Anterior cingulate cortex (tissue), 58 donors: ENCODE results near the gene MEGF10.

Source experiments
- DNase-seq, 58 donors: peaks; one replicate each; lab custom pipeline; 2025; lab: John Stamatoyannopoulos, UW

MEGF10 gene

DNA sequence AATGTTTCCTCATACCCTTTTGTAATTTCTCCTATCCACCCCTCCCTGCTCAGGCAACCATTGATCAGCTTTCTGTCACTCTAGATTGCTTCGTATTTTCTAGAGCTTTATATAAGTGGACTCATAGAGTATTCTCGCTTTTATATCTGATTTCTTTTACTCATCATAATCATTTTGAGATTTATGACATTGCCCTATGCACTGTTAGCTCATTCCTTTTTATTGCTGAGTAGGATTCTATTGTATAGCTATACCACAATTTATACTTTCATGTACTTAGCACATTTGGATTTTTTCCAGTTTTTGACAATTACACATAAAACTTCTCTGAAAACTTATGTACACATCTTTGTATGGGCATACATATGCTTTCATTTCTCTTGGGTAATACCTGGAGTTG, 68.9 kb downstream of the MEGF10 start:
- no peak for DNase-seq

DNA sequence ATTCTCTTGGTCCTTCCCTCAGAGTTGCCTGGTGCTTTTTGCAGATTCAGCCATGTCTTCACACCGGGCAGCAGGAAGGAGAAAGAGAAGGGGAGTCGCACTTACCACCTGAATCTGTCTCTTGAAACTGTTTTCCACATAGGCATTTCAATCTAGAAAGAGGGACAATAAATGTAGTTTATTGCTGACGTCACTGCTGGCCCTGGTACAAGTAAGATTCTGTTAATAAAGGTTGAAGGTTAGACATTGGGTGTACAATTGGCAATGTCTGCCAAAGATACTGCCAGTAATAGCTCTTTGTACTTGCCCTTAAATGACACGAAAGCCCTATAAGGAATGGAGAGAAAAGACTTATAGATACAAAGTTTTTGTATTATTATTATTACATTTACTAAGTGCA, 72.8 kb downstream of the MEGF10 start:
- no peak for DNase-seq

DNA sequence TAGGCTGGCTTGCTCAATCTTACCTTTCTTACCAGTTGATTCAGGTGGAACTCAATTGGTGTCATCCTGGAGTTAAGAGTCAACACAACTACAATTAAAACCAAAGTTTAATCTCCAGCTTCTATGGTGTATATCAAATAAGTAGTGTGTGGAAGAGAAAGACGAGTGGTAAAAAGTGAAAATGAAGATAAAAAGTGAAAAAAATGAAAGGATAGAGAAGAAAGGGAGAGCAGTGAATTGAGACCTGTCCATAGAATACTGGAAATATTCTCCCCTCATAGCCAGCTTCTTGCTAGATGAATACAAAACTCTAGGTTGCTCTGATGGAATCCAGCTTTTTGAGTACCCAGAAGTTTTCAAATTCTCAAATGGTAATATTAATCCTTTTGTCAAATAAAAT, 76.4 kb downstream of the MEGF10 start:
- DNase-seq: no peak

DNA sequence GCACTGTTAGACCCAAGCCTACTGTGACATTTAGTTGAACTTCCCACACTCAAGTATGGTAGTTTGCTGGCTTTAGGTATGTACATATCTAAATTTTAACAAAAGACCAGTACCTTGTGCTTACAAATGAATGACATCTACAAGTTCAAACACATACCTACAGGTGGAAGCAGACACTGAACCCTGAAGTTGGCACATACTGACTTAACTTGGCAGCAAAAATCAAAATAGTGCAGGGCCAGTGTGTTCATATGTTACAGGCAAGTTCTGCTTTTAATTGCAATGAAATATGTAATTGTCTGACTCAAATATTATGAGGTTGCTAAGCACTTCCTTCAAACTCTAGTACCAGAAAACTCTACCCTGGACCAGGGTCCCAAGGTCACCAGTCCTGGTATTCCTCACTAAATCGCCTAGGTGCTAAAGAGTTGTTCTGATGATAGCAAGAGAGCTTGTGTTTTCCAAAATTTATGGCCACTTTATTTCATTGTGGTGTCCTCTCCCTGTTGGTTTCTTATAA, 77.4 kb downstream of the MEGF10 start:
- no peak for DNase-seq

DNA sequence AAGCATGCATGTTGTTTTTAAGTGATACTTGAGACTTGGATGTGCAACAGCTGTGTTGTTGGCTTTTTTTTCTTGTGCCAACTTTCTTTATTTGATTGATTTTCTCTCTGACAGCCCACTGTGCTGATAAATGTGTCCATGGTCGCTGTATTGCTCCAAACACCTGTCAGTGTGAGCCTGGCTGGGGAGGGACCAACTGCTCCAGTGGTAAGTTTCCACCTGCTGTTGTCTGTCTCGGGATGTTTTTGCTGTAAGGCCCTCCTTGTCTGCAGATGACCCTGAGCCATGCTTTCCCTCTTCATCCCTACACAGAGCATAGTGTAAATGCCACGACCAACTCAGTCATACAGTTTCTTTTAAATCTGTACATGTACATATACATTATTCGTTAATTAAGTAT, 79.2 kb downstream of the MEGF10 start:
- DNase-seq: no peak

DNA sequence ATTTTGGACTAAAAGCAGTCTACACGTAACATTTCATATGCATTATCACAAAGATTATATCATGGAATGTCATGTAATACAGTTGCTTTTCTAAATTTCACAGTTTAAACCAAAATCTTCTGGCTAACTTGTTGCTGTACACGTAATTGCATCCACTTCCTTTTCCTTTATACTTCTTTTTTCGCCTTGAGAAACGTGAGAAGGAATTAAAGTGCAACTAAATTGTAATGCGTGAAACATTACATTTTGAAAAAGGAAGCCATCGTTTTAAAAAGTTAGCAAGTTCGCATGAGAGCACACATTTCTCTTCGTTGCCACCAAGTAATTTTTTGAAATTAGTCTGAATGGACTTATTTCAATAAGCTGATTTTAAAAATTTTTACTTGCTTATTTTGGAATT, 80.0 kb downstream of the MEGF10 start:
- no peak for DNase-seq

DNA sequence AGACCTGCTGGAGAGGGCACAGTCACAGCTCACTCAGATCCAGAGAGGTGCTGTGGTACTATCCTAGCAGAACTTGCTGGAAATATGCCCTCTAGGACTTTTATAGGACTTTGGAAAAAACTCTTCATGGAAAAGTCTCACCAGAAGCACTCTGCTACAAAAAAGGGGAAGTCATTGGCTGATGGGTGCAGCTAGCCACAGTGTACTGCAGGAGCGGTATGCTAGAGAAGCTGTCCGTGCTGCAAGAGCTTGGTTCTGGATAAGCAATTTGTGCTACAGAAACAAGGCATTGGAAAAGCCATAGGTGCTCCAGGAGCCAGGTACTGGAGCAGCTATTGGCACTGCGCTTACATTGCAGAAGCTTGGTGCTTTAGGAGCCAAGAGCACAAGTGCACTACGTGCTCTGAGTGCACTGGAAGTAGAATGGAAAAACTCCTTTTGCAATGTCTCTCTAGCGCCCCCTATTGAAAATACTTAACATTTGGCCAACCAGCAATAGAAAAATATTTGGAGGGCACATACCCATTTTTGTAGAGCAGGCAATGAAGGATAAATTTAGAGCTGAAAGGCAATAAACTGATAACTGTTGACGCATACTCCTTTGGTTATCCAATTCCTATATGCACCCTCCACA, 83.4 kb downstream of the MEGF10 start:
- no peak for DNase-seq

DNA sequence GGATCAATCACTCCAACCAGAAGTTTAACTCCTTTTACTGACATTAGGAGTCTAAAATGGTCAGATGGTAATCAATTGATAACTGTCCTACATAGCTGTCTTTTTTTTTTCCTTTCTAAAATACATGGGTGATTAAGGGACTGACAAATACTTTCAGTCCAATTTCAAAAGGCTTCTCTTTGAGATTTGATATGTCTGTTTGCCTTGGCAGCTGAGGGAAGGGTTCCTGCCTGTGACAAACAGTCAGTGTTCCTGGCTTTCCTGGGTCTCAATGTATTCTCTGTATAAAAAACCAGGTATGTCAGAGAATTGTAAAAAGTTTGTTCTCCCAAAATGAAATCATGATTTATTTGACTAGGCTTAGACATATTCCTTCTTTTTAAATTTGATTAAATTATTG, 84.5 kb downstream of the MEGF10 start:
- no peak for DNase-seq

DNA sequence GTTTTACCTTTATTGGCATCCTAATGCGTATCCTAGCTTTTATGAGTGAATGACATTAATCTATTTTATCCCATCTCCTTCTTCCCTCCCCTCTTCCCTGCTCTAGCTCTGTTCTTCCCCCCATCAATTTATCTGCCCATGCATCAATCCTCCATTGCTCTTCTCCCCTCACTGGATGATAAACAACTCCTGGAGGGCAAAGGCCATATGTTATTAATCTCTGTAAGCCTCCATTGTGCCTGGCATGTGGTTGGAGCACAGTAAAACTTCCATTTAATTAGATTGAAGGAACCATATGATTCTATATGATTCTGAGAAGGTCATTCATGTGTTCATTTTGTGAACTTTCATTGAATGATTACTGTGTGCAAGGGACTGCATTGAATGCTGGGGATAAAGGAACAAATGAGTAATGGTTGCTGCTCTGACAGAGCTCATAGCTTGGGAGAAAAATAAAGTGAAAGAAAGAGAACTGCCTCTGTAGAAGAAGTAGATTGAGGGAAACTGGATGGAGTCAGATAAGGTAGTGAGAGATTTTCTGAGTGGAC, 85.0 kb downstream of the MEGF10 start:
- no peak for DNase-seq

DNA sequence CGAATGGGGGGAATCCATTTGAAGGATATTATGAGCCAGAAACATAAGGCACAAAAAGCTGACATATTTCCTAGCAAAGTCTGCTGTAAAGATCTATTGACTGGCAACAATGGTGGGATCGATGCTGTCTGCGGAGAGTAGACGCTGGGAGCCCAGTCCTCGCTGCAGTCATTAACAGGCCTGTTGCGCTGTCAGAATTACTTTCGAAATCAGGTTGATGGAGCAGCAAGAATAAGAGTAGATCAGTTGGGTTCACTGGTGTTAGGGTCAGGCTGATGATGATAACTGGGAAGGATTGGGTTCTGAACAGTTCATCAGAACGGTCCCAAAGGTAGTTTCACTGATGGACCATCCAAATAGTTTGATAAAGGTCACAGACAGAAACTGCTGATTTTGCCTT, 87.1 kb downstream of the MEGF10 start:
- DNase-seq: no peak

DNA sequence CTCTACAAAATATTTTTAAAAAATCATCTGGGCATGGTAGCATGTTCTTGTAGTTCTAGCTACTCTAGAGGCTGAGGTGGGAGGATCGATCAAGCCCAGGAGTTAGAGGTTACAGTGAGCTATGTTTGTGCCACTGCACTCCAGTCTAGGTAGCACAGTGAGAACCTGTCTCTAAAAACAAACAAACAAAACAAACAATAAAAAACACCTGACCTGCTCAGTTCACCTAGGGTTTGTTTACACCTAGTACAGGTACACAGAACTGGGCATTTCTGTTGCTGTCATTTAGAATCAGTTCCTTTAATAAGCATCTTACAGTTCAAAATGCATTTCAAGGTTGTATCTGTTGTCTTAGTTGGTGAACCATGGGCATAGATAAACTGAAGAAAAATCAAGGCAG, 95.3 kb downstream of the MEGF10 start:
- DNase-seq: no peak

DNA sequence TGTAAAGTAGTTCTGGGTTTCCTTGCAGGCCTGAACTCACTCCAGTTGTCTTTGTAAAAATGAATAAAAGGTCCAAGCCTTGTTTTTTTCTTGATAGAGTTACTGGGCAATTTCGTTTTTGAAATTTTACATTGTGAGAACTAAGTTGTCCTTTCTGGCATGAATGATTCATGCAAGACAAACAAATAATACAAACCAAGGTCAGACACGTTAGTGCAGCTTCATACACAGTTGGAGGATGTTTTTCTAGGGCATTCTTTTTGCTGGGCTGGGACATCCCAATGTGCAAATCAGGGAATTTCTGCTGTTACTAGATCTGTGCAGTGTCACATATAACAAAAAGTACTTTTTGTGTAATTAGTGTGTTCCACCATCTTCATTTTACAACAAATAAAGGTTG, 96.0 kb downstream of the MEGF10 start:
- DNase-seq: no peak

DNA sequence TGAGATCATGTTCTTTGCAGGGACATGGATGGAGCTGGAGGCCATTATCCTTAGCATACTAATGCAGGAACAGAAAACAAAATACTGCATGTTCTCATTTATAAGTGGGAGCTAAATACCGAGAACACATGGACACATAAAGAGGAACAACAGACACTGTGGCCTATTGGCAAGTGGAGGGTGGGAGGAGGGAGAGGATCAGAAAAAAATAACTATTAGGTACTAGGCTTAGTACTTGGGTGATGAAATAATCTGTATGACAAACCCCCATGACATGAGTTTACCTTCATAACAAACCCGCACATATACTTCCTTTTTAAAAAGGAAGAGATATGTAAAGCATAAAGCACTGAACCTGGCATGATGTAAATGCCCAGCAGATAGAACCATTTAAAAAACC, 99.0 kb downstream of the MEGF10 start:
- DNase-seq: no peak

DNA sequence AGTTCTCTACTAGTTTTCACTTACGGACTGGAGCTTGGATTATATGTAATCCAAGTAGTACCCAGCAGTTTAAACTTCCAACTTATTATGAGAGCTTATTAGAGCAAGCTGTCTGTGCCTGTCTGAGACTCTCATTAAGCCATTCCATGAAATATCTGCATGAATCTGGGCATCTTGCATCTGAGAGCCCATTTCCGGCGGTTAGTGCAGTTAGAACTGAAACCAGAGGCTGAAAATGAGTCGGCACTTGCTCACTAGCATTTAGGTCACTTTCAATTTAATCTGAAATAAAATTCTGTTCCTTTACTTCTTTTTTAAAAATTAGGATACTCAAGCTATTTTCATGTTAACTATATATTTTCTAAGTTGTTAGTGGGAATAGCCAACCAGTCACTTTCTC, 102.2 kb downstream of the MEGF10 start:
- no peak for DNase-seq

DNA sequence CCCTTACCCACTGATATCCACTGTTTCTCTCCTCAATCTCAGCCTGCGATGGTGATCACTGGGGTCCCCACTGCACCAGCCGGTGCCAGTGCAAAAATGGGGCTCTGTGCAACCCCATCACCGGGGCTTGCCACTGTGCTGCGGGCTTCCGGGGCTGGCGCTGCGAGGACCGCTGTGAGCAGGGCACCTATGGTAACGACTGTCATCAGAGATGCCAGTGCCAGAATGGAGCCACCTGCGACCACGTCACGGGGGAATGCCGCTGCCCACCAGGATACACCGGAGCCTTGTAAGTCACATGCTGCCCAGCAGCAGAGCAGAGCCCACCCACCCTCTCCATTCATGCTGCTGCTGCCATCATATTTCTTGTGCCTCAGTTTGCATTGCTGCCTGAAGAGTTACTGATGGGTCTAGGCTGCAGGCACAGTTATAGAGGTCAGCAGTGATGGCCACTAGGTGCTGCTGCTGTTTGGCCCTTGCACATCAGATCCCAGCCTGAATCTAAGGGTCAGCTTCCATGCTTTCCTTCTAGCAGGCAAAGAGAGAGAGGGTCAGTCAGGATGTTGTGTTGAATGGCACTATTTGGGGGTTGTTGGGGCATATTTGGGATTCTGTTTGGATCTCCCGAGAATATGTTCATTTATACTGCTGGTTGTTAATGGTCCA, 106.0 kb downstream of the MEGF10 start:
- no peak for DNase-seq

DNA sequence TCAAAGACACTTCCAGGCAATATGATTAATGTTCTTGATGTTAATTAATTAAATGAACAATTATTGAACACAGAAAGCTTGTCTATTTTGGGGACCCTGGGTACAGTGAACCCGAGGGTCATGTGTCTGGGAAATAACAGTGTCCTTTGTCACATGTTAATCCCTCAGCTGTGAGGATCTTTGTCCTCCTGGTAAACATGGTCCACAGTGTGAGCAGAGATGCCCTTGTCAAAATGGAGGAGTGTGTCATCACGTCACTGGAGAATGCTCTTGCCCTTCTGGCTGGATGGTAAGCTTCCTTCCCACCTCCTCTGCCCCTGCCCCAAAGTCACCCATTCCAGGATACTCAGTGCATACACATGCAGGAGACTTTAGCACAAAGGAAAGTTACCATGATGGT, 107.9 kb downstream of the MEGF10 start:
- peak in 2 of 58 donors; percentile 10 to 31 for DNase-seq

DNA sequence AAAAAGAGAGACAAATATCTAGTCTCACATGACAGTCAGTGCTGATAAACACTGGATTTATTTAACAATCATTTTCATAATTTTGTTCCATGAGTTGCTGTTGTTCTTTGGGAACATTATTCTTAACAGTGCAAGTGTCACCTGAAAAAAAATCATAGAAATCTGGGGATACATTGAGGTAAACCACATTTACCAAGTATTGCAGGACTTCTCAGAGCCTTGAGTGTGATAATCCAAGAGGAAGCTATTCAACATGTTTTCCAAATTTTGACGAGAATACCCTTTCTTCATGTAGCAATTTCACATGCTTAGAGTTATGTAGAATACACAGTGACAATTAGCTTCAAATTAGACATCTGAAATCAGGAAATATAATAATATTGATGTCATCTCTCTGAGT, 108.5 kb downstream of the MEGF10 start:
- no peak for DNase-seq

DNA sequence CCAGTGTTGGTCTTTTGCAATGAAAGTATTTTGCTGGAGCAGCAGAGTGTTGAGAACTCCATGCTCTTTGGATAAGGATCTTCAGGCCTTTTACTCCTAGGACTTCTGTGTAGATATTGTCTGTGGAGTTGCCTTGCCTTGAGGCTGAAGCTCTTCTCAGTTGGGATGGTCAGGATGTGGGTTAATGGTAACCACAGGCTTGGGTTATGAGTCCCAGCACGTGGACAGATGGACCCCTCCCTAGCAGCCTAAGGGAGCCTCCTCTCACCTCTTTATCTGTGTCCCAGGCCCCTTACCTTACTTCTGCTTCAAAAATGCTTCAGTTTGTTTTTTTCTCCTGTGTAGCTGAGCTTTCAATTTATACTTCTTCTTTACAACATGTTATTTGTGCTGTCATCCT, 109.9 kb downstream of the MEGF10 start:
- DNase-seq: no peak

DNA sequence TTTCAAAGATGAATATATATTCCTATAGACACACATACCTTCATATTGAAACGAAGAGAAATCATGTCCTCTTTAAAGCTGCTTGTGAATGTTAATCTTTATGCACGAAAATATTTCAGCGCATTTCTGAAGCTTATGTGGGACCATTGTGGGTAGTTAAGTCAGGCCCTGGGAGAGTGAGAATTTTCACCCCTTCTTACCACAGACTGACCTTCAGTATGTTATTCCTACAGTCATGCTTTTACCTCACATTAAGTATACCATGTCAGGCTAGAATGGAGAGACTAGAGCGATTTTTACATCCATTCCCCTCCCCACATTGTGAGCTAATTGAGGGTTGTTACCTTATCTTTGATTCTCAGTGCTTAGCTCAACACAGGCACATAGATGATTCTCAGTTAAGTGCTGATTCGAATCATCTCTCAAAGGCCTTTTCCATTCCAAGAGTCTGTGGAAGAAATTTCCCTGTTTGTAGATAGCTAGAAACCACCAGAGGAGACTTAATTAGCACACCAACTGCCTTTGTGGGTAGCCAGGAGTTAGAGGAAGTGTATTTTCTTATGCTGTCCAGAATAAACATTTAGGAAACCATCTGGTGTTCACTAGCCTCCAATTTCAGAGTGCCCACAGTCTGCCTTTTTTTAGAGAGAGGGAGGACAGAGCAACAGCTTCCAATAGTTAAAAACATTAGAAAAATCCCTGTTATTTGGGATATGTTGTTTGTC, 110.5 kb downstream of the MEGF10 start:
- DNase-seq: peak in 2 of 58 donors; percentile 7 to 37

DNA sequence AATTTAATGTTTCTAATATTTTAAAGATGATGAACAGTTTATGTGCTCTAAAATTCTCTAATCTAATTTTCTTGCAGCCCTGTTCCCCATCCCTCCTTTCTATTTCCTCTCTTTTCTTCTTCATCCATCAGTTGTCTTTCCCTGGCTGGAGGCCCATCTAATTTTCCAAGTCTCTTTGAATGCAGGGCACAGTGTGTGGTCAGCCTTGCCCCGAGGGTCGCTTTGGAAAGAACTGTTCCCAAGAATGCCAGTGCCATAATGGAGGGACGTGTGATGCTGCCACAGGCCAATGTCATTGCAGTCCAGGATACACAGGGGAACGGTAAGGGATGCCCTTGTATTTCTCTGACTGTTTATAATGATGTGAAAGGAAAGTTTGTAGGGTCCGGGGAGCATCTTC, 111.8 kb downstream of the MEGF10 start:
- no peak for DNase-seq

DNA sequence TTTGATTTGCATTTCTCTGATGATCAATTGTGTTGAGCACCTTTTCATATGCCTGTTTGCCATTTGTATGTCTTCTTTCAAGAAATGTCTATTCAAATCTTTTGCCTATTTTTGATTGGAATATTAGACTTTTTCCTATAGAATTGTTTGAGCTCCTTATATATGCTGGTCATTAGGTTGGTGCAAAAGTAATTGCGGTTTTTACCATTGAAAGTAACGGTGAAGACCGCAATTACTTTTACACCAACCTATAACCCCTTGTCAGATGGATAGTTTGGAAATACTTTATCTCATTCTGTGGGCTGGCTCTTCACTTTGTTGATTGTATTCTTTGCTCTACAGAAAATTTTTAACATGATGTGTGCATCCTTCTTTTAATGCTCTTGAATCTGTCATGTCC, 113.6 kb downstream of the MEGF10 start:
- no peak for DNase-seq
